HepG2 (cell line): ENCODE data around the gene HHIPL1. TPM values are rescaled to one million over a fixed set of nuclear protein-coding genes. Genes with fewer than 3 reads are reported as not detected.

Experiments used
- BHLHE40 ChIP-seq: IDR thresholded peaks from 2 replicates; pipeline ENCODE4 v1.6.1; 2011; ENCODE audit warnings: low read length, improper control_type of control experiment
- BORCS8-MEF2B ChIP-seq: sonication (generic); formaldehyde crosslinking; IDR thresholded peaks from 2 replicates; pipeline ENCODE4 v1.8.0; 2022; ENCODE audit warnings: mild to moderate bottlenecking, missing genetic modification reagents
- DMAP1 ChIP-seq: IDR thresholded peaks from 2 replicates; pipeline ENCODE4 v1.6.1; 2016
- FOXJ3 ChIP-seq: sonication (generic); formaldehyde crosslinking; IDR thresholded peaks from 2 replicates; pipeline ENCODE4 v1.4.0; 2020; ENCODE audit warnings: missing genetic modification reagents, mild to moderate bottlenecking, borderline replicate concordance
- GPN1 ChIP-seq: sonication (generic); formaldehyde crosslinking; IDR thresholded peaks from 2 replicates; pipeline ENCODE4 v1.5.1; 2020; ENCODE audit warnings: missing genetic modification reagents, borderline replicate concordance
- HMG20B ChIP-seq: conservative IDR thresholded peaks from 2 replicates; pipeline ENCODE4 v1.6.1; 2016; ENCODE audit warnings: missing genetic modification reagents, missing compliant biosample characterization
- IRF1 ChIP-seq: sonication (generic); formaldehyde crosslinking; IDR thresholded peaks from 2 replicates; pipeline ENCODE4 v1.4.0; 2020; ENCODE audit warnings: low read depth, mild to moderate bottlenecking, missing genetic modification reagents
- MYNN ChIP-seq: sonication (generic); formaldehyde crosslinking; IDR thresholded peaks from 2 replicates; pipeline ENCODE4 v1.4.0; 2020; ENCODE audit warnings: mild to moderate bottlenecking, low read depth, missing genetic modification reagents
- NCOA2 ChIP-seq: sonication (generic); formaldehyde crosslinking; IDR thresholded peaks from 2 replicates; pipeline ENCODE4 v1.8.0; 2022; ENCODE audit warnings: inconsistent platforms
- NFYC ChIP-seq: IDR thresholded peaks from 2 replicates; pipeline ENCODE4 v1.6.1; 2016; ENCODE audit warnings: missing genetic modification reagents, missing compliant biosample characterization
- NRL ChIP-seq: sonication (generic); formaldehyde crosslinking; IDR thresholded peaks from 2 replicates; pipeline ENCODE4 v1.5.0; 2020; ENCODE audit warnings: missing genetic modification reagents, mild to moderate bottlenecking, moderate library complexity, borderline replicate concordance
- PCBP1 ChIP-seq: fragments of 200-400 bp; formaldehyde crosslinking; IDR thresholded peaks from 2 replicates; pipeline ENCODE4 v1.6.1; 2017; ENCODE audit warnings: mild to moderate bottlenecking, low read depth, low read length, borderline replicate concordance
- RAD21 ChIP-seq: fragments of 450-650 bp; formaldehyde crosslinking; IDR thresholded peaks from 2 replicates; pipeline ENCODE4 v1.5.0; 2020; ENCODE audit warnings: mild to moderate bottlenecking
- TBX2 ChIP-seq: sonication (generic); formaldehyde crosslinking; IDR thresholded peaks from 2 replicates; pipeline ENCODE4 v1.5.0; 2020; ENCODE audit warnings: missing genetic modification reagents, mild to moderate bottlenecking, borderline replicate concordance
- TCF7 ChIP-seq: sonication (generic); IDR thresholded peaks from 2 replicates; pipeline ENCODE4 v1.6.1; 2016; ENCODE audit warnings: antibody characterized with exemption, low read depth
- TSC22D2 ChIP-seq: sonication (generic); formaldehyde crosslinking; IDR thresholded peaks from 2 replicates; pipeline ENCODE4 v1.5.1; 2020; ENCODE audit warnings: missing genetic modification reagents, mild to moderate bottlenecking, borderline replicate concordance
- ZBTB39 ChIP-seq: sonication (generic); formaldehyde crosslinking; IDR thresholded peaks from 2 replicates; pipeline ENCODE4 v1.5.0; 2020; ENCODE audit warnings: missing genetic modification reagents
- ZMYM3 ChIP-seq: sonication (generic); formaldehyde crosslinking; IDR thresholded peaks from 2 replicates; pipeline ENCODE4 v1.5.1; 2020; ENCODE audit warnings: mild to moderate bottlenecking, missing genetic modification reagents
- ZNF230 ChIP-seq: sonication (generic); formaldehyde crosslinking; IDR thresholded peaks from 2 replicates; pipeline ENCODE4 v1.4.0; 2020; ENCODE audit warnings: mild to moderate bottlenecking, missing genetic modification reagents
- ZNF343 ChIP-seq: sonication (generic); formaldehyde crosslinking; IDR thresholded peaks from 2 replicates; pipeline ENCODE4 v1.4.0; 2020; ENCODE audit warnings: mild to moderate bottlenecking, missing genetic modification reagents
- ZNF367 ChIP-seq: sonication (generic); formaldehyde crosslinking; IDR thresholded peaks from 2 replicates; pipeline ENCODE4 v1.4.0; 2020; ENCODE audit warnings: missing genetic modification reagents, borderline replicate concordance
- ZNF451 ChIP-seq: sonication (generic); formaldehyde crosslinking; IDR thresholded peaks from 2 replicates; pipeline ENCODE4 v1.5.0; 2020; ENCODE audit warnings: mild to moderate bottlenecking, missing genetic modification reagents
- ZNF552 ChIP-seq: sonication (generic); formaldehyde crosslinking; IDR thresholded peaks from 2 replicates; pipeline ENCODE4 v1.9.0; 2022; ENCODE audit warnings: missing genetic modification reagents, mild to moderate bottlenecking, borderline replicate concordance
- ZNF761 ChIP-seq: sonication (generic); formaldehyde crosslinking; conservative IDR thresholded peaks from 2 replicates; pipeline ENCODE4 v1.4.0; 2020; ENCODE audit warnings: mild to moderate bottlenecking, missing genetic modification reagents
- polyA plus RNA-seq, 8 experiments: library from polyadenylated mRNA; depleted of rRNA in 3 of 8; stranded (reverse) in 7 of 8; unstranded in 1 of 8; fragments of >200 nt; fragmentation: Illumina TruSeq in 4 of 8; extraction: Trizol in 4 of 8; gene quantifications; 2 replicates each; pipeline versions ENCODE4 v1.2.1 to v1.2.3, GENCODE V29; 2011 to 2016; ENCODE audit warnings: low read depth in 4 of 8, missing spikeins in 1 of 8, mixed read lengths in 1 of 8; ENCODE audit not compliant: insufficient read depth in 1 of 8
- total RNA-seq, 5 experiments: library from RNA; depleted of rRNA; stranded (reverse); fragments of >200 nt; fragmentation: Illumina TruSeq; extraction: Trizol; gene quantifications; 2 replicates each; pipeline ENCODE4 v1.2.3, GENCODE V29; 2016; ENCODE audit warnings: low read depth in 1 of 5
- TF ChIP-seq, protein P1 (sequence below): sonication (generic); formaldehyde crosslinking; IDR thresholded peaks from 2 replicates; pipeline ENCODE4 v1.5.0; 2020; ENCODE audit warnings: mild to moderate bottlenecking, missing genetic modification reagents, moderate library complexity
- TF ChIP-seq, protein P2 (sequence below), 2 experiments: sonication (generic) in 1 of 2; formaldehyde crosslinking in 1 of 2; IDR thresholded peaks; 2 replicates each; pipeline versions ENCODE4 v1.5.1 to v1.6.1; 2011 to 2020; ENCODE audit warnings: borderline replicate concordance in 1 of 2, low read depth in 1 of 2, low read length in 1 of 2, mild to moderate bottlenecking in 1 of 2, missing genetic modification reagents in 1 of 2, moderate library complexity in 1 of 2

Gene HHIPL1
- total and polyA plus RNA-seq, 2 of the 13 experiments (the other 11 are each of a cell fraction or from before 2014, with no cell fraction given), result not detected

DNA sequence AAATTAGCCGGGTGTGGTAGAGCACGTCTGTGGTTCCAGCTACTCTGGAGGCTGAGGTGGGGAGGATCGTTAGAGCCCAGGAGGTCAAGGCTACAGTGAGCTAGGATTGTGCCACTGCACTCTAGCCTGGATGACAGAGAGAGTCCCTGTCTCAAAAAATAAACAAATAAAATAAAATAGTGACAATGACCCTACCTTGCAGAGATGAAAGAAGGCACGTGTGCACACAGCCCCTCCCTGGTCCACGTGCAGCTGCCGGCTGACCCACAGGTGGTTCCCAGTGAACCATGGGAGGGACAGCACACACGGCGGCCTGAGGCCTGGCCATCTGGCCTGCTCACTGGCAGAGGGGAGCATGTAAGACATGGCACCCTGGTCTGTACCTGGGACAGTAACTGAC is 4.7 kb downstream of the HHIPL1 start (continued):
- TF ChIP-seq ZMYM3 (CRISPR knock-in tag), result no peak
- TF ChIP-seq, protein P1, sequence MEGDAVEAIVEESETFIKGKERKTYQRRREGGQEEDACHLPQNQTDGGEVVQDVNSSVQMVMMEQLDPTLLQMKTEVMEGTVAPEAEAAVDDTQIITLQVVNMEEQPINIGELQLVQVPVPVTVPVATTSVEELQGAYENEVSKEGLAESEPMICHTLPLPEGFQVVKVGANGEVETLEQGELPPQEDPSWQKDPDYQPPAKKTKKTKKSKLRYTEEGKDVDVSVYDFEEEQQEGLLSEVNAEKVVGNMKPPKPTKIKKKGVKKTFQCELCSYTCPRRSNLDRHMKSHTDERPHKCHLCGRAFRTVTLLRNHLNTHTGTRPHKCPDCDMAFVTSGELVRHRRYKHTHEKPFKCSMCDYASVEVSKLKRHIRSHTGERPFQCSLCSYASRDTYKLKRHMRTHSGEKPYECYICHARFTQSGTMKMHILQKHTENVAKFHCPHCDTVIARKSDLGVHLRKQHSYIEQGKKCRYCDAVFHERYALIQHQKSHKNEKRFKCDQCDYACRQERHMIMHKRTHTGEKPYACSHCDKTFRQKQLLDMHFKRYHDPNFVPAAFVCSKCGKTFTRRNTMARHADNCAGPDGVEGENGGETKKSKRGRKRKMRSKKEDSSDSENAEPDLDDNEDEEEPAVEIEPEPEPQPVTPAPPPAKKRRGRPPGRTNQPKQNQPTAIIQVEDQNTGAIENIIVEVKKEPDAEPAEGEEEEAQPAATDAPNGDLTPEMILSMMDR (CRISPR knock-in tag), result no peak
- no peak; the same call in 1 of the 2 replicates for TF ChIP-seq ZNF230 (CRISPR knock-in tag)
- TF ChIP-seq MYNN (CRISPR knock-in tag), result no peak
- no peak for TF ChIP-seq ZNF552 (CRISPR knock-in tag)
- no peak for TF ChIP-seq BORCS8-MEF2B
- TF ChIP-seq NCOA2 (CRISPR knock-in tag), result no peak
- no peak for TF ChIP-seq RAD21 (CRISPR knock-in tag)
- TF ChIP-seq ZNF343, result no peak
- TF ChIP-seq ZNF451 (CRISPR knock-in tag), result no peak
- TF ChIP-seq IRF1, result no peak
- TF ChIP-seq TCF7, result peak; percentile 36
- TF ChIP-seq, protein P2, sequence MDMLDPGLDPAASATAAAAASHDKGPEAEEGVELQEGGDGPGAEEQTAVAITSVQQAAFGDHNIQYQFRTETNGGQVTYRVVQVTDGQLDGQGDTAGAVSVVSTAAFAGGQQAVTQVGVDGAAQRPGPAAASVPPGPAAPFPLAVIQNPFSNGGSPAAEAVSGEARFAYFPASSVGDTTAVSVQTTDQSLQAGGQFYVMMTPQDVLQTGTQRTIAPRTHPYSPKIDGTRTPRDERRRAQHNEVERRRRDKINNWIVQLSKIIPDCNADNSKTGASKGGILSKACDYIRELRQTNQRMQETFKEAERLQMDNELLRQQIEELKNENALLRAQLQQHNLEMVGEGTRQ (IDR thresholded peaks at IDR 0.05; ENCODE audit: low read depth, low read length), result no peak
- TF ChIP-seq, protein P2 (CRISPR knock-in tag; IDR thresholded peaks at IDR 0.05; ENCODE audit: borderline replicate concordance), result peak; percentile 60; the same call in 1 of the 2 replicates
- TF ChIP-seq ZNF761 (CRISPR knock-in tag), result no peak
- no peak for TF ChIP-seq PCBP1
- TF ChIP-seq DMAP1, result no peak
- no peak for TF ChIP-seq ZBTB39 (CRISPR knock-in tag)
- TF ChIP-seq ZNF367, result no peak
- peak; percentile 95 for TF ChIP-seq BHLHE40
- TF ChIP-seq HMG20B (CRISPR knock-in tag), result no peak
- TF ChIP-seq TSC22D2 (CRISPR knock-in tag), result no peak
- TF ChIP-seq TBX2 (CRISPR knock-in tag), result peak; percentile 24; the same call in 1 of the 2 replicates
- no peak for TF ChIP-seq NFYC (CRISPR knock-in tag)
- TF ChIP-seq NRL (CRISPR knock-in tag), result no peak
- no peak for TF ChIP-seq GPN1 (CRISPR knock-in tag)
- no peak for TF ChIP-seq FOXJ3
